Activated naive CD4-positive, alpha-beta T cell treated with anti-CD3 and anti-CD28 coated beads, Interleukin-2, amount 50 U/mL, for 72 hours (primary cell): ENCODE data around the gene ITPR2. TPM values are rescaled to one million over a fixed set of nuclear protein-coding genes. Genes with fewer than 3 reads are reported as not detected.

Experiments used
- ATAC-seq, 2 donors: fragments of 150-1000 bp; cut with Tn5 transposase; 2 replicates each; pipeline ENCODE4 v1.10.0; 2021; ENCODE audit warnings: mild to moderate bottlenecking in 2 of 2, moderate library complexity in 2 of 2
- DNase-seq, 2 donors: peaks; one replicate each; pipeline ENCODE4 v3.0.0; 2021 to 2022; ENCODE audit warnings: low spot score in 2 of 2
- H3K27ac Mint-ChIP-seq, 2 donors: one replicate each; pipeline ENCODE4 v1.8.0; 2022; ENCODE audit warnings: mild to moderate bottlenecking in 2 of 2, mixed read lengths in 2 of 2
- H3K36me3 Mint-ChIP-seq, 2 donors: one replicate each; pipeline ENCODE4 v1.8.0; 2022; ENCODE audit warnings: mixed read lengths in 2 of 2
- H3K9me3 Mint-ChIP-seq, 2 donors: one replicate each; pipeline ENCODE4 v1.8.0; 2022; ENCODE audit warnings: mixed read lengths in 2 of 2
- total RNA-seq, 2 donors: library from RNA; stranded (reverse); gene quantifications; one replicate each; pipeline ENCODE4 v1.2.3, GENCODE V29; 2022

The ITPR2 gene
- total RNA-seq, 2 donors from 2014 or later = 44.6 to 46.1 TPM

GRCh38 chr12:26698186-26698585 is 134.8 kb downstream of the ITPR2 start:
- no peak for DNase-seq
- ATAC-seq = no peak
- Mint-ChIP-seq H3K36me3 (peaks cover 23 to 40% of the 10 kb centered on the region in 2 donors), H3K27ac (no peak overlapping the region), H3K9me3 (peaks cover 0 to 4% of the 10 kb centered on the region in 2 donors)

GRCh38 chr12:26697217-26697616 is 135.8 kb downstream of the ITPR2 start:
- DNase-seq = no peak
- no peak for ATAC-seq
- Mint-ChIP-seq H3K9me3 (peaks cover 0 to 4% of the 10 kb centered on the region in 2 donors), H3K27ac (peak overlapping the region in 1 of 2 donors; percentile 58), H3K36me3 (peaks cover 26 to 40% of the 10 kb centered on the region in 2 donors)

- ATAC-seq = no peak
- Mint-ChIP-seq H3K27ac (no peak overlapping the region), H3K9me3 (peaks cover 0 to 4% of the 10 kb centered on the region in 2 donors), H3K36me3 (peaks cover 27 to 40% of the 10 kb centered on the region in 2 donors)
- DNase-seq = no peak
Observed at GRCh38 chr12:26696613-26697092, 136.3 kb downstream of the ITPR2 start.

GRCh38 chr12:26696048-26696612 is 136.9 kb downstream of the ITPR2 start:
- Mint-ChIP-seq H3K36me3 (peaks cover 27 to 40% of the 10 kb centered on the region in 2 donors), H3K9me3 (peaks cover 0 to 4% of the 10 kb centered on the region in 2 donors), H3K27ac (peak overlapping the region in 1 of 2 donors; percentile 50)
- DNase-seq (no peak), ATAC-seq (no peak)

- ATAC-seq = no peak
- H3K27ac Mint-ChIP-seq = peak overlapping the region in 1 of 2 donors; percentile 3
- peaks cover 0 to 4% of the 10 kb centered on the region in 2 donors for H3K9me3 Mint-ChIP-seq
- H3K36me3 Mint-ChIP-seq = peaks cover 33 to 40% of the 10 kb centered on the region in 2 donors
- no peak for DNase-seq
Observed at GRCh38 chr12:26694402-26694801, 138.6 kb downstream of the ITPR2 start.

- DNase-seq (no peak), ATAC-seq (no peak)
- peaks cover 30 to 40% of the 10 kb centered on the region in 2 donors for H3K36me3 Mint-ChIP-seq
- no peaks in the 10 kb centered on the region for H3K9me3 Mint-ChIP-seq
- no peak overlapping the region for H3K27ac Mint-ChIP-seq
Observed at GRCh38 chr12:26692407-26692806, 140.6 kb downstream of the ITPR2 start.

GRCh38 chr12:26691234-26691970 is 141.6 kb downstream of the ITPR2 start:
- ATAC-seq (no peak), DNase-seq (no peak)
- Mint-ChIP-seq H3K27ac (no peak overlapping the region), H3K9me3 (no peaks in the 10 kb centered on the region), H3K36me3 (peaks cover 21 to 39% of the 10 kb centered on the region in 2 donors)

GRCh38 chr12:26690601-26691000 is 142.4 kb downstream of the ITPR2 start:
- Mint-ChIP-seq H3K36me3 (peaks cover 19 to 36% of the 10 kb centered on the region in 2 donors), H3K9me3 (peaks cover 0 to 4% of the 10 kb centered on the region in 2 donors), H3K27ac (no peak overlapping the region)
- no peak for DNase-seq
- ATAC-seq = no peak

- H3K9me3 Mint-ChIP-seq = peaks cover 0 to 4% of the 10 kb centered on the region in 2 donors
- peak overlapping the region; percentile 34 to 88 for H3K27ac Mint-ChIP-seq
- DNase-seq (no peak), ATAC-seq (no peak)
- peaks cover 13 to 35% of the 10 kb centered on the region in 2 donors for H3K36me3 Mint-ChIP-seq
Observed at GRCh38 chr12:26689281-26689841, 143.6 kb downstream of the ITPR2 start.

GRCh38 chr12:26688344-26688904 is 144.6 kb downstream of the ITPR2 start:
- H3K36me3 Mint-ChIP-seq = peaks cover 7 to 32% of the 10 kb centered on the region in 2 donors
- DNase-seq (no peak), ATAC-seq (no peak)
- H3K27ac Mint-ChIP-seq = peak overlapping the region in 1 of 2 donors; percentile 13
- peaks cover 0 to 4% of the 10 kb centered on the region in 2 donors for H3K9me3 Mint-ChIP-seq

GRCh38 chr12:26686408-26686807 is 146.6 kb downstream of the ITPR2 start:
- H3K27ac Mint-ChIP-seq = no peak overlapping the region
- peaks cover 12 to 34% of the 10 kb centered on the region in 2 donors for H3K36me3 Mint-ChIP-seq
- ATAC-seq = no peak
- peaks cover 0 to 4% of the 10 kb centered on the region in 2 donors for H3K9me3 Mint-ChIP-seq
- DNase-seq = no peak

- no peak for DNase-seq
- Mint-ChIP-seq H3K27ac (no peak overlapping the region), H3K9me3 (peaks cover 0 to 4% of the 10 kb centered on the region in 2 donors), H3K36me3 (peaks cover 12 to 27% of the 10 kb centered on the region in 2 donors)
- no peak for ATAC-seq
Observed at GRCh38 chr12:26684101-26684500, 148.9 kb downstream of the ITPR2 start.

- DNase-seq (no peak), ATAC-seq (no peak)
- H3K27ac Mint-ChIP-seq = no peak overlapping the region
- H3K36me3 Mint-ChIP-seq = peaks cover 12 to 27% of the 10 kb centered on the region in 2 donors
- H3K9me3 Mint-ChIP-seq = peaks cover 0 to 4% of the 10 kb centered on the region in 2 donors
Observed at GRCh38 chr12:26683443-26683842, 149.6 kb downstream of the ITPR2 start.

- peaks cover 11 to 18% of the 10 kb centered on the region in 2 donors for H3K36me3 Mint-ChIP-seq
Observed at GRCh38 chr12:26680727-26681455, 152.1 kb downstream of the ITPR2 start.

GRCh38 chr12:26678697-26679660 is 154.0 kb downstream of the ITPR2 start:
- ATAC-seq = no peak
- Mint-ChIP-seq H3K27ac (no peak overlapping the region), H3K9me3 (no peaks in the 10 kb centered on the region)

More at GRCh38 chr12:26680727-26681455, 152.1 kb downstream of the ITPR2 start:
- Mint-ChIP-seq H3K9me3 (peaks cover 0 to 4% of the 10 kb centered on the region in 2 donors), H3K27ac (peak overlapping the region in 1 of 2 donors; percentile 20)
- no peak for ATAC-seq
- DNase-seq = no peak

More at GRCh38 chr12:26678697-26679660, 154.0 kb downstream of the ITPR2 start:
- peaks cover 6 to 12% of the 10 kb centered on the region in 2 donors for H3K36me3 Mint-ChIP-seq
- DNase-seq = no peak
